Stimulated activated CD4-positive, alpha-beta T cell treated with anti-CD3 and anti-CD28 coated beads, Interleukin-15, amount 100 ng/mL, for 48 hours (primary cell): ENCODE measurements around the gene CACNG4.

Source experiments
- DNase-seq, 2 donors: peaks; one replicate each; pipeline ENCODE4 v3.0.0-alpha.2; 2020; ENCODE audit warnings: low read depth in 2 of 2

CACNG4 gene

GRCh38 chr17:66963909-66964771, at the start of gene CACNG4:
Gene CACNG4, plus strand, starts transcription at chr17:66964707. Its CDS starts 205 bp downstream, at chr17:66964912.
- no peak for DNase-seq

GRCh38 chr17:66915204-66915611, 49.3 kb upstream of the CACNG4 start:
- DNase-seq, result no peak

- no peak for DNase-seq
These were observed 48.7 kb upstream of the CACNG4 start for GRCh38 chr17:66915792-66916191.

- no peak for DNase-seq
These were observed 47.6 kb upstream of the CACNG4 start for GRCh38 chr17:66916946-66917345.

GRCh38 chr17:66918896-66919295, 45.6 kb upstream of the CACNG4 start:
- DNase-seq, result no peak

GRCh38 chr17:66920435-66920834, 44.1 kb upstream of the CACNG4 start:
- no peak for DNase-seq

- DNase-seq, result no peak
These were observed 43.6 kb upstream of the CACNG4 start for GRCh38 chr17:66920950-66921349.

GRCh38 chr17:66923886-66924285, 40.6 kb upstream of the CACNG4 start:
- DNase-seq, result no peak

GRCh38 chr17:66925811-66926500, 38.6 kb upstream of the CACNG4 start:
- no peak for DNase-seq

GRCh38 chr17:66928949-66929348, 35.6 kb upstream of the CACNG4 start:
- no peak for DNase-seq

GRCh38 chr17:66929591-66929990, 34.9 kb upstream of the CACNG4 start:
- no peak for DNase-seq

- no peak for DNase-seq
These were observed 33.6 kb upstream of the CACNG4 start for GRCh38 chr17:66930933-66931332.

GRCh38 chr17:66932311-66932710, 32.2 kb upstream of the CACNG4 start:
- DNase-seq, result no peak

GRCh38 chr17:66934040-66934439, 30.5 kb upstream of the CACNG4 start:
- DNase-seq, result no peak

- DNase-seq, result no peak
These were observed 28.8 kb upstream of the CACNG4 start for GRCh38 chr17:66935717-66936116.

GRCh38 chr17:66938656-66939055, 25.9 kb upstream of the CACNG4 start:
- DNase-seq, result no peak

- DNase-seq, result no peak
These were observed 24.9 kb upstream of the CACNG4 start for GRCh38 chr17:66939461-66940114.

GRCh38 chr17:66941249-66941648, 23.3 kb upstream of the CACNG4 start:
- DNase-seq, result no peak

GRCh38 chr17:66941773-66942450, 22.6 kb upstream of the CACNG4 start:
- DNase-seq, result no peak

GRCh38 chr17:66942451-66943264, 21.8 kb upstream of the CACNG4 start:
- DNase-seq, result no peak

- DNase-seq, result no peak
These were observed 21.0 kb upstream of the CACNG4 start for GRCh38 chr17:66943484-66943883.
